GM18505 (cell line): ENCODE results near the gene MYH9.

Experiments
- ATAC-seq: cut with Tn5 transposase; IDR thresholded peaks from one replicate; pipeline ENCODE4 v1.9.1; 2021; ENCODE audit not compliant: unreplicated experiment
- POLR2A ChIP-seq: IDR thresholded peaks from 4 replicates; pipeline ENCODE4 v1.6.1; 2011; ENCODE audit warnings: borderline replicate concordance; ENCODE audit not compliant: insufficient read depth, insufficient read length; ENCODE audit errors: extremely low read depth

MYH9 gene

DNA sequence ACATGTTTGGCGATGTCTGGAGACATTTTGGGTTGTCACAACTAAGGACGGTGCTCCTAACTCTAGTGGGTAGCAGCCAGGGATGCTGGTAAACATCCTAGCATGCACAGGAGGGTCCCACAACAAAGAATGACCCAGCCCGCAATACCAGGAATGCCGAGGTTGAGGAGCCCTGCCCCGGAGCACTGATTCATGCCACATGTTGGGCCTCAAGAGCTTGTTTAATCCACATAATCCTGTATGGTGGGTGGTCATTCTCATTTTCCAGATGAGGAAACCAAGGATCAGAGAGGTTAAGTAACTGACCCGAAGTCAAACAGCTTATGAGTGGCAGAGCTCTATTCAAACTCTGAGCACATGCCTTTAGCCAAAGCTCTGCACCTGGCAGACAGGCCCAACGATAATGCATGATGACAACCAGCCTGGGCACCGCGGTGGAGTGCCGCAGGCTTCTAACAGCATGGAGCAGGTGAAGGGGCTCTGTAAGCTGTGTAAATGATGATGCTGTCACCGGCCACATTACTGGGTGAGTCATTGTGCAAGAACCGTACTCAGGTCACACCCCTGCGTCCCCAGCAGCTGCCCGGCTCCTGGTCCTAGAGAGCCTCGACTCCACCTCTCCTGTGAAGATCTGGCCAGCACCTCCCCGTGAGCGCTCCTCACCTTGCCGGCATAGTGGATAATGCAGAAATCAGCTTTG is 76.2 kb downstream of the MYH9 start:
- TF ChIP-seq POLR2A = no peak
- no peak for ATAC-seq

DNA sequence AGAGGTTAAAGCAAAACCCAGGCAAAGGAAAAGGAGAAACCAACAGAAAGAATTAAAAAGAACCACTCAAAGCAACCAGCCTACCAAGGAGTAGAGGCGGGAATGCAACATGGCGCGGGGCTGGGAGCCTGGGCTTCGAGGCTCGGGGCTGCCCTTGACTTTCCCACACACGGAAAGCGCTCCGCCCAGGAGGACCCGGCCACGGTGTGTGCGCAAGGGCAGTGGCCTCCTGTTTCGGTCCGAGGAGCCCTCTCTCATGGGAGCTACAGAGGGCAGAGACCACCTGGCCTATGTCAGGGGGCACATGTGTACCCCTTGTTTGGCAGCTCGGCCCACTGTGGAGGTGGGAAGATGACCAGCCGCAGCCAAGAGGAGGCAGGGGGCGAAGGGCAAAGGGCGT is 78.9 kb downstream of the MYH9 start:
- no peak for TF ChIP-seq POLR2A
- no peak for ATAC-seq

DNA sequence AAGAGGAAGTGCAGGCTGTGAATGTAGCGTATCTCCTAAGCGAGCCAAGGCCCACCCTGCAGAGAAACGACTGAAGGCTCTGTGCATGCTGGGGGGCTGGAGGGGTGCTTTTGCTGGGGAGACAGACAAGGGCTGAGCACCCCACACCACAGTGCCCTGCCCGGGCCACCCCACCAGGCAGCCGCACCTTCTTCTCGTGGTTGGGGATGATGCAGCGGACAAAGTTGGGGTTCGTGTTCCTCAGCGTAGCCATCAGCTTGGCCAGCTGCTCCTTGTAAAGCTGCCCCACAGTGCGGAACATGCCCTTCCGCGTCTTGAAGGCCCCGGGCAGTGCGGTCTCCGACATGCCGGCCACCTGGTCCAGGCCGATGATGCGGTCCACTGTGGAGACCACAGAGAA is 81.5 kb downstream of the MYH9 start:
- no peak for ATAC-seq
- TF ChIP-seq POLR2A = no peak

DNA sequence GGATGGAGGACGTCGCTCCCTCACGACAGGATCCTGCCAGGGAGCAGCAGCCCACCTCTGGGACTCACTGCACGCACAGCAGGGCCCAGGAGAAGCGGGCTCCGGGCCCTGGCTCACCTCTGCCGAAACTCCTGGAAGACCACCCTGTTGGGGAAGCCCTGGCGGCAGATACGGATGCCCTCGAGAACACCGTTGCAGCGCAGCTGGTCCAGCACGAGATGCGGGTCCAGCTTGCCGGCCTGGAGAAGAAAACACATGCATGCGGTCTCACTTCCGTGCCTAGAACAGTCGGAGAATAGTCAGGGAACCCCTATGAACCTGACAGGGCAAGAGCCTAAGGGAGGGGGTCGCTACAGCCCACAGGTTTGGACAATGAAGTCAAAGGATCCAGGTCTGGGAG is 82.0 kb downstream of the MYH9 start:
- no peak for ATAC-seq
- no peak for TF ChIP-seq POLR2A

DNA sequence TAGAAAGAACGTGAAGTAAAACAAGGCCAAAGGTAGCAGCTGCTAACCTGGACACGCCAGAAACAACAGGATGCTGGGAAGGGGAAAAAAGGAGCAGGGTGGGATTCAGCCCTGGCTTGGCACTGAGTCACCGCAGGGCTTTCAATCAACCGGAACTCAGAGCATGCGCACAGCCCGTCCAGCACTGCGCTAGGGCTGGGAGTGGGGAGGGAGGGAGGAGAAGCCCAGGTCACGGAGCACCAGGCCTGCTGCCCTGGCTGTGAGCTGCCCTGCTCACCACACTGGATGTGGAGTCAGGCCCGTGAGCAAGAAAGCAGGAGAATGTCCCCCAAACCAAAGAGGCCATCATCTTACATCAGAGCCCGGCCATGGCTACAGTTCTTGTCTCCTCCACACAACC is 83.3 kb downstream of the MYH9 start:
- TF ChIP-seq POLR2A = no peak
- ATAC-seq = no peak

DNA sequence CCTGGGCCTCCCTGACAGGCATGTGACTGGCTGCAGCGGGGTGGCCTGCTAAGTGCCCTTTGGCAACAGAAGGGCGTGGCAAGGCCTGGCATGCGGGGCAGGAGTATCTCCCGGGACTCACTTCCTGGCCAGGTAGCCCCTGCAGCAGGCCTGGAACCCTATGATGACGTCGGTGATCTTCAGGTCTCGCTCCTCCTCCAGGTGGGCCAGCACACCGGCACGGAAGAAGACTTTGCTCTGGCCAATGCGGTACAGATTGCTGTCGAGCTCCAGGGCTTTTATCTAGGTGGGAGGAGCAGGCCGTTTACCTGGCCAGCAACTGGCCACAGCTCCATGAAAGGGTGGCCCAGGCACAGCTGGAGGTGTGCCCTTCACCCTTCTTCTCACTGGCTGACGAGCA is 83.9 kb downstream of the MYH9 start:
- no peak for TF ChIP-seq POLR2A
- no peak for ATAC-seq

DNA sequence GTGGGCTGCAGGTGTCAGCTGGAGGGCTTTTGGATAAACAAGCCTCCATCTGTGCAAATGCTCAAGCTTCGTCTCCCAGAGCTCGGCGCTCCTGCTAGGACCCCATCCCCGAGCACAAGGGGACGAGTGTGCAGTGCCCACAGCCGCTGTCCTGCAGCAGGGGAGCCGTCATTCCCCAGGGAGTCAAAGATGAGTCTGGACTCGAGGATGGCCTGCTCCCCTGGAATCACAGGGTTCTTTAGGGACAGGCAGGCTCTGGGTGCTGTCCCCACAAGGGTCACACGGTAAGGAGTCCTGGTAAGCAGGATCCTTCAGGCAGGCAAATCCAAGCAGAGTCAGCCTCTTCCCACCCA is 84.7 kb downstream of the MYH9 start:
- TF ChIP-seq POLR2A = no peak
- no peak for ATAC-seq

DNA sequence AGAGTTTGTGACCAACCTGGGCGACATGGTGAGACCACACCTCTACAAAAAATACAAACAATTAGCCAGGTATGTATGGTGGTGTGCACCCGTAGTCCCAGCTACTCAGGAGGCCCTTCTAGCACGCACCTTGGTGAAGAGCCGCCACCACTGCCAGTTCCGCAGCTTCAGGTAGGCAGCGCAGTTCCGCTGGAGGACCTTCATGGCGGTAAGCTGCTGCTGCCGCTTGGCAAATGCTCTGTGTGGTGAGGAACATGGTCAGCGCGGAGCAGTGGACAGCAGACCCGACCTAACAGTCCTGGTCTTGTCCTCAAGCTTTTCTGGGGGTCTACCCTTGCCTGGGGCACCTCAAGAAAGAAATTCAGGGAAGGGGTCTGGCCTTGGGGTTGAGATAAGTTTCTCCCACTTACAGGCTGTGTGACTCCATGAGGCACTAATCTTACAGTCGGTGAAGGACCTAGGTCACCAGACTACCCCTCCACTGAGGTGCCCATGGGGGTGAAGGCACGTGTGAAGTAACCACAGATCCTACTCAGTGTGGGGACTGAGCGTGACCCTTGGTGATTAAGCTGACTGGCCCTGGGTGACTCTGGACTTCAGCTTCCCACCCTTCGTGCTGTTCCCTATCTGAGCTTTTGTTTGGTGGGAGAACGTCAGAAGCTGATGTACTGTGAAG is 85.2 kb downstream of the MYH9 start:
- no peak for ATAC-seq
- no peak for TF ChIP-seq POLR2A

DNA sequence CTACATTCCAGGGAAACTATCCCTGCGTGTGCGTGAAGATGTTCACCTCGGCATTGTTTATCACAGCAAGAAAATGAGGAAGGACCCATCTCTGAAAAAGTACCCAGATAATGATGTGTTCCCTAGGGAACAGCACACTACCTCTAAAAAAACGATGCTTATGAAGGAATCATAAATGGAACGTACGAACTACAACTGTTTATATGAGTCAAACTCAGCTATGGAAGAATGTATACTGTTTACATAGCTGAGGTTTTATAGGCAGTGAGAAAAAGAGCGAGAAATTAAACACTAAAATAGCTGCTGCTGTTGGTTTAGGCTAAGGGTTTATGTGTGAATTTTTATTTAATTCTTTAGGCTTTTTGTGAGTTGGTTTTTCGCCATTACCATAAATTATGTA is 85.9 kb downstream of the MYH9 start:
- ATAC-seq = no peak
- TF ChIP-seq POLR2A = no peak

DNA sequence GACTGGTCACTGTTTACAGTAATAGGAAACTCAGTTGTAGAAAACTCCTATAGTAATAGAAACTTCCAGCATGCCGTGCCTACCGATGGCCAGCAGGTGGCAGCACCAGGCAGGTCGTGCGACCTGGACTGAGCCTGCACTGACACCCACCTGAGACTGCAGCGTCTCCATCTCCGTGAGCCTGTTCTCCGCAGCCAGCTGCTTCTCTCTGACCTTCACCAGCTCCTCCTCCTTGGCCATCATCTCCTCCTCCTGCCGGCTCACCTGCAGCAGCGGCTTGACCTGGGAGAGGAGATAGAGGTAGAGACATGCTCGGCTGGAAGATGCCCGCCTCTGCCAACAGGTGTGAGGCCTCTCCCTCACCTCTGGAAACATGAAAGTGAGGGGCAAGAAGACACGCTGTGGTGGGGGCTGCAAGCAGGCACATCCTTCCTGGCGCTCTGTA is 86.4 kb downstream of the MYH9 start:
- TF ChIP-seq POLR2A = no peak
- no peak for ATAC-seq

DNA sequence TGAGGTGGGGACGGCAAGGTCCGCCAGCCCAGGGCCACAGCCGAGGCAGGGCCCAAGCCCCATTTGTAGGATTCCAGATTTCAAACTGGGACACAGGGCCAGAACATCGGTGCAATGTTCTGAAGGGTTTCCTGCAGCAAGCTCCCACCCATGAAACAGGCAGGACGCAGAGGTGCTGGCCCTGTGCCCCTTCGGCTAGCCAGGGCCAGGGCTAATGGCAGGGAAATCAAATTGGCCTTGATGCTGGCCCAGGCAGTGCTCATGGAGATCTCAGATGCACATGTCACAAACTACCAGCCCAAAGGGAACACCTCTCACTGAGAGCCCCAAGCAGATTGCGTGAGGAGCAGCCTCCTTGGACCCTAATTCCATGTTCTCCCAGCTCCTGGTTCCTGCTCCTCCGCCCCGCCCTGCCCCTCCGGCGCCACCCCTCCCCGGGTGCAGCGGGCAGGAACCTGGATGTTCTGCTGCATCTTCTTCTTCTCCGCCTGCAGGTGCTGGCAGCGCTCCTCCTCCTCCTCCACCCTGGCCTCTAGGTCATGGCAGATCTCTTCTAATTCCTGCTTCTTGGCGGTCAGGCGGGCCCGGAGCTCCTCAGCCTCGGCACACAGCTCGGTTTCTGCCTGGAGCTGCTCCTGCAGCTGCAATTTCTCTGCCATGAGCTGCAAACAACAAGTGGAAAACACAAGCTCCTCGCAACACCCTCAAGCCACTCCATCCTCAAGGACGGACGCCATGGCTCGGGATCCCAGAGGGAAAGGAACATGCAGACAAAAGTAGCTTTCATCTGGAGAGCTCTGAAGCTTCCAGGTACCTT is 87.2 kb downstream of the MYH9 start:
- ATAC-seq = no peak

DNA sequence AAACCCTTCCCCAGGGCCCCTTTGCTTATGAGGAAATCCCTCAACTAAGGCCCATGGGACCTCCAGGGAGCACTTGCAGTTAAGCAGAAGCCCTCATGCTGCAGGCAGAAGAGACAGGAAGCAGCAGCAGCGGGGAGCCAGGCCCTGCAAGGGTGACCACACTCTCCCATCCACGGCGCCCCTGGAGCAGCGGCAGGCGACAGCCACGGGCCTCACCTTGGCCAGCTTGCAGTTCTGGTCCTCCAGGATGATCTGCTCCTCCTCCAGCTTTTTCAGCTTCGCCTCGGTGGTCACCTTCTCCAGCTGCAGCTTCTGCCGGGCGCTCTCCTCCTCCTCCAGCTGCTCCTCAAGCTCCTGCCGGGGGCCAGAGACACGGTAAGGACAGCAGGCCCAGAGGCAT is 87.9 kb downstream of the MYH9 start:
- no peak for ATAC-seq
- TF ChIP-seq POLR2A = no peak

More for the DNA sequence above, 87.2 kb downstream of the MYH9 start:
- TF ChIP-seq POLR2A = no peak

DNA sequence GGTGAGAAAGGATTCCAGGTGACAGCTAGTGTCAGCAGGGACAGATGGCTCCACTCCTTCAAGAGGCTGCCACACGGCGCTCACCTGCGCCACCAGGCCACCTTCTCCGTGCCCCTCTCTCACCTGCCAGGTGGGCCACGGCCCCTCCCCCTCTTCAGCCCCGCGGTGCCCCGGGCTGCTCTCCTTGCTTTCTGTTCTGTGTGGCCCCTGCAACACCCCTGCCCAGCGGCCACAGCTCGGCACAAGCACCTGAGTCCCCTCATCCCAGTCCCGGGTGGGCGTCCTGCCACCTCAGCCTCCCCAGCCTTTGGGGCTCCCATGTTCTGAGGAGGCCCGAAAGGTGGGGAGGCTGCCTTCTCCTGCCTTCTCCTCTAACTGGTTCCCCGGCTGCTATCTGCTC is 88.5 kb downstream of the MYH9 start:
- TF ChIP-seq POLR2A = no peak
- ATAC-seq = no peak

DNA sequence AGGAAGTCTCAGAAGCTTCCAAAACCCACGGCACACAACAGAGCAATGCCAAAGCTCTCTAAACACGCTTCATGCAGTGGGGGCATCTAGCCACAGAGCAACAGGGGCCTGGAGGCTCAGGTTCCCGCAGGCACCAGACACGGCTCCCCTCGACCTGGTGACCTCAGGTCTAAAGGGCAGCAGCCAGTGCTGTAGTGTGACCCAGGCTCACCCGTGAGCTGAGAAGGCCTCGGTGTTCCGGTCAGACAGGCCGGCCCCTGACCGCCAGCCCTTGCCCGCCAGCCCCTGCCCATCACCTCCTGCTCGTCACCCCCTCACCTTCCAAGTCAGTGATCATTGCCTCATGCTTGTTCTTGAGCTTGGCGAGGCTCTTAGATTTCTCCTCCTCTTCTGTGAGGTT is 89.2 kb downstream of the MYH9 start:
- TF ChIP-seq POLR2A = no peak

DNA sequence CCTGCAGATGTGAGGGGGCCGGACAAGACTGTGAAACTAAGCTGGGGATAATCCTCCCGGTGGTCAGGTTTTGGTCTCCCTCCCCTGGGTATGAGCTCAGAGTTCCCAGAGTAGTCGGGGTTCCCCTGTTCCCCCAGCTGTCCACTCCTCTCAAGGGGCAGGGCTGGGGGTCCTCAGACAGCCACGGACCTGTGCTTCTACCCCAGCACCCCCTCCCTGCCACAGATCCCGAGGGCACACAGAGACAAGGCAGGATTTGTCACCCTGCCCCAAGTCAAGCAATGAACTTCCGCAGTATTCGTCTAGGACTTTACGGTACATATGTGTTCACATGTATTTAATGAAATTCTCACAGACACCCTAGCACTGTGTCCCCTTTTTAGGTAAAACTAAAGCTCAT is 89.6 kb downstream of the MYH9 start:
- no peak for ATAC-seq
- TF ChIP-seq POLR2A = no peak

More for the DNA sequence above, 89.2 kb downstream of the MYH9 start:
- no peak for ATAC-seq

DNA sequence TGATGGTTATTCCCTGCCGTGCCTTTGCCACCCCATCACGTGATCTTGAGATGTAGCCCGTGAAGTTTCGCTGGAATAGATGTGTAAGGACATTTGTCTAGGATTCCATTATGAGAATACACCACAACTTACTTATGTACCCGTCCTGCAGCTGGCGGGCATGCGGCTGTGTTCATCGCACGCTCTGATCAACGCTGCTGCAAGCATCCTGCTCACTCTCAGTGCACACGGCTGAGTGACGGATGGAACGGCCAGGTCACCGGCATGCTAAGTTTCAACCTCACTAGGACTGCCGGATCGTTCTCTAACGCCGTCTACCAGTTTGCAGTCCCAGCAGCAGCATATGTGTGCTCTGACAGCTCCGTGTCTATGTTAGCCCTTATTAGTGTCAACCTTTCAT is 90.2 kb downstream of the MYH9 start:
- no peak for ATAC-seq
- TF ChIP-seq POLR2A = no peak
